IPS-11a (cell line): Measurements from ENCODE around the gene SLC13A4.
"Not testable (repeated sequence)": the region's sequence is repeated elsewhere in the genome, so short reads cannot be mapped to it uniquely, and the experiment has no call there.

Source experiments
- H3K4me3 ChIP-seq: one replicate; pipeline ENCODE4 v1.5.1; 2013; ENCODE audit warnings: low read depth, low read length, control low read depth

The SLC13A4 gene

GRCh38 chr7:135753616-135754413 is 25.8 kb upstream of the SLC13A4 start:
- H3K4me3 ChIP-seq = no peak overlapping the region

- H3K4me3 ChIP-seq = no peak within 1 kb of the TSS
Observed at GRCh38 chr7:135748770-135749169, 20.8 kb upstream of the SLC13A4 start, which contains the start of gene FAM180A. Gene FAM180A (minus strand): TSS chr7:135748813. CDS start chr7:135748580, 233 bp downstream.

DNA sequence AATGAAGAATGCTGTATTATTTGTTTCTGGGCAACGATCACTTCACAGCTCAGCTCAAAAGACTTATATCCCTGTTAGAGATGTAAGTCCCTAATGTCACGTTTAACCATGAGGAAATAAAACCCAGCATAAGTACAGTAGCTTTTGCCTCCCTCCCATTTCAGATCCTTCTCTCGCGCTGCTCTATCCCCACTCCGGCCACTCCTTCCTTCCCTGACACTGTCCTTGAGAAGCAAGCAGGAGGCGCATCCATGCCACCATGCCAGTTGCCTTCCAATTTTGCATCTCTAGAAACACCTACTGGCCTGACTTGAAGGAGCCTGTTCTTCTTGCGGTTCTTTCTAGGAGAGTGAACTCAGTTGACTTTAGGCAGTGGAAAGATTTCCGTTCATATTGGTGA is 19.4 kb upstream of the SLC13A4 start:
- no peak overlapping the region for H3K4me3 ChIP-seq

DNA sequence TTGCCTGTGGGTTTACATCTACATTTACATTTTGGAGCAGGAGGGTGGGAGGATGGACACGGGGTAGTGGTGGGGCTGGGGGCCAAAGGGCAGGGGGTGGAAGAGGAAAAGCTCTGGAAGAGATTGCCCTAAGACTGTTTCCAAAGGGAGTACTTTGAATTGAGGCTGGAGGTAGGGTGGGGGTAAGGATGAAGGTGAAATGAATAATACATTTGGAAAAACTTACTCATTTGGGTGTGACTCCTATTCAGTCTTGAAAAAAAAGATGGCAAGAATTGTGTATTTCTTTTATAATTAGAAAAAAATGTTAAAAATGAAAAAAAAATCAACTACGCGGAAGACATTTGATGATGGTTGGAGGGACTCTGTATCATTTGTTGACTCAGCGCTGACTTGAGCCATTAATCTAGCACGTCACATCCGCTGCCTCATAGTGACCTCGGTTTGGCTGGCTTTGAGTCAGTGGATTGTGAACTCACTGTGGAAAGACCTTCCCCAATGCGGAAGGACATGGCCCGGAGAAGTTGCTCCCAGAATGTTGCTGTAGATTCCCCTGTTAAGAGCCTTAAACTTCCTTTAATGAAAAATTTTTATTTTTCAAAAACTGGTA is 17.8 kb upstream of the SLC13A4 start:
- H3K4me3 ChIP-seq = no peak overlapping the region

DNA sequence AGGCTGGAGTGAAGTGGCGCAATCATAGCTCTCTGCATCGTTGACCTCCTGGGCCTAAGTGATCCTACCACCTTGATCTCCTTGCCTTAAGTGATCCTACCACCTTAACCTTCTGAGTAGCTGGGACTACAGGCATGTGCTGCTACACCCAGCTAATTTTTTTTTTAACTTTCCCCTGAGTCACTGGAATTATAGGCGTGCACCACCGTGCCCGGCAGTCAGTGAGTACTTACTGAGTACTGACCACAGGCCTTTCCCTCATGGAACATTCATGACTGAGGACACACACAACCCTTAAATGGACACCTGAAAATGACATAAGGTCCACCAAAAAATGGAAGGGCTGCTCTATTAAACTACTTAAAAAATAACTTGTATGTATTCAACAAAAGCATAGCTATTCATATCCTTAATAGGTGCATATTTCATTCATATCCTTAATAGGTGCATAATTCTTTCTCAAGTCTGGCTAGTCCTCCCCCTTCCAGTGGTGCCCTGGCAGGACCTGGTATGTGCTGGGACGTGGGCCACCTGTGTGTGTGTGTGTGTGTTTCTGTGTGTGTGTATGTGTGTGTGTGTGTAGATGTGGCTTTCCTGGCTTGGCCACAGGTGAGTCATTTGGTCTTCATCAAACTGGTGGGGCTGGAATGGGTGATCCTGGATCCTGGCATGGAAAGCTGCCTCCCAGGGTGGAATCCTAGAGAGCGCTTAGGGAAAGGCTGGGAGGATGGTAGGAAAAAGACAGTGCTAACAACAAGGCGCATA is 17.1 kb upstream of the SLC13A4 start:
- H3K4me3 ChIP-seq = no peak overlapping the region

- no peak overlapping the region for H3K4me3 ChIP-seq
Observed at GRCh38 chr7:135743907-135744731, 16.1 kb upstream of the SLC13A4 start.

GRCh38 chr7:135742371-135742770 is 14.4 kb upstream of the SLC13A4 start:
- no peak overlapping the region for H3K4me3 ChIP-seq

DNA sequence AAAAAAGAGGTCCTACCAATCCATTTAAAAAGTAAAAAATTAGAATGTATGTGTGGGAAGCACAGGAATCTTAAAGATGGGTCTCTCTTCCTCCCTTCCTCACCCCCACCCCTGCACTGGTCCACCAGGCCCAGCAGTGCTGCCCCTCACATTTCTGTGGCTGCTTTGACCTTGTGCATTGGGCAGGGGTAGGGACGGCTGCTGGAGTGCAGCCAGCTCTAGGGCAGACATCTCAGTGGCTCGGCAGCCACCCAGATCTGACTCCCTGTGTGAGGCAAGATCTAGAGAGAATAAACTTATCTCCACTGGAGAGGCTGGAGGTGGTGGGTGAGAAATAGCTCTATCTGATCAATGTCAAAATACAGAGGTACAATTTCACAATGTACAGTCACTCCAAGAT is 13.9 kb upstream of the SLC13A4 start:
- no peak overlapping the region for H3K4me3 ChIP-seq

DNA sequence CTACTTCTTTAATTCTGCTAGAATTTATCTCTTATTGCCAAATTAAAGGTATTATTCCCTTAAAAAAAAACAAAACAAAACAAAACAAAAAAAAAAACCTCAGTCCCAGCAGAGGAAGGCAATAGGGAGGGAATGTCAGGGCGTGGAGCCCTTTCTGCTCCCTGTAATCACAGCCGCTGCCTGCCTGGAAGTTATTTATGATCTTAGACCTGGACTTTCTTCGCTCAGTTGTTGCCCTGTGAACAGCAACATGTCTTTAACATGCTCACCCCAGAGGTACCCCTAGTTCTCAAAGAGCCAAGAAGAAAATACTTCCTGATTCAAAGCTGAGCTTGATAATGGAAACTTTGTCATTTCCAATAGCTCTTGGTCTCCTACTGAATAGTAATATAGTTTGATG is 12.9 kb upstream of the SLC13A4 start:
- H3K4me3 ChIP-seq = no peak overlapping the region

DNA sequence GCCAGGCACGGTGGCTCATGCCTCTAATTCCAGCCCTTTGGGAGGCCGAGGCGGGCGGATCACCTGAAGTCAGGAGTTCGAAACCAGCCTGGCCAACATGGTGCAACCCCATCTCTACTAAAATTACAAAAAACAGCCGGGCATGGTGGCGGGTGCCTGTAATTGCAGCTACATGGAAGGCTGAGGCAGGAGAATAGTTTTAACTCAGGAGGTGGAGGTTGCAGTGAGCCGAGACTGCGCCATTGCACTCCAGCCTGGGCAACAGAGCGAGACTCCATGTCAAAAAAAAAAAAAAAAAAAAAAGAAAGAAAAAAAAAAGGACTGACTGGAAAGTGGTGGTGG is 9.3 kb upstream of the SLC13A4 start:
- H3K4me3 ChIP-seq = not testable (repeated sequence)

GRCh38 chr7:135736586-135737305 is 8.8 kb upstream of the SLC13A4 start:
- H3K4me3 ChIP-seq = no peak overlapping the region

DNA sequence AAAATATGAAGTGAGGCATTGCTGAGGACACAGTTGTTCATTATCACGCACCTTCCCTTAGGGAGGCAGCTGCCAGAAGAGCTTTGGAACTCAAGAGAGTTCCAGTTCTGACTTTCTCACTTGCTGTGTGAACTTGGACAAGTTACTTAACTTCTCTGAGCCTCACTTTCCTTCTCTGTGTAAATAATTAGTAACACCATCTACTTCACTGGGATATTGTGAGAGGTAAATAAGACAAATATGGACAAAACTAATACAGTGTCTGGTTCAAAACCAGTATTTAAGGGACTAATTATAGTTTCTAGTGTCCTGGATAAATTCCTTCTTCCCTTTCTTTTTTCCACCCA is 6.3 kb upstream of the SLC13A4 start:
- H3K4me3 ChIP-seq = no peak overlapping the region

GRCh38 chr7:135733603-135734342 is 5.8 kb upstream of the SLC13A4 start:
- H3K4me3 ChIP-seq = no peak overlapping the region

DNA sequence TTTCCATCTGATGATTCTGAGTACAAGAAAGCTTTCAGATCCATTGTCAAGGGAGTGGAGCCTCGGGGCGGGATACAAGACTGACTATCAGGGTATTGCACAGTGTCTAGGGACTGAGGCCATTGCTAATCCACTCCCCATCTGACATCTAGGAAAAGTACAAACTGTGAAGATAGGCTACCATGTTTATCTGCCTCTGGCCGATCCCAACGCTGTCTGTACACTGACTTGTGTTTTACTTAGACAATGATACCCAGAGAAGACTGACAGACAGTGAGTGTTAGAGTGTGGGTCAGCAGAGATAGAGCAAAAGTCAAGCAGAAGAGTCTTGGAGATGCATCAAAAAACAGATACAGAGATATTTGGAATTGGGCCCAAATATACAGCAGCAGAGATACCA is 3.1 kb upstream of the SLC13A4 start:
- H3K4me3 ChIP-seq = no peak overlapping the region

DNA sequence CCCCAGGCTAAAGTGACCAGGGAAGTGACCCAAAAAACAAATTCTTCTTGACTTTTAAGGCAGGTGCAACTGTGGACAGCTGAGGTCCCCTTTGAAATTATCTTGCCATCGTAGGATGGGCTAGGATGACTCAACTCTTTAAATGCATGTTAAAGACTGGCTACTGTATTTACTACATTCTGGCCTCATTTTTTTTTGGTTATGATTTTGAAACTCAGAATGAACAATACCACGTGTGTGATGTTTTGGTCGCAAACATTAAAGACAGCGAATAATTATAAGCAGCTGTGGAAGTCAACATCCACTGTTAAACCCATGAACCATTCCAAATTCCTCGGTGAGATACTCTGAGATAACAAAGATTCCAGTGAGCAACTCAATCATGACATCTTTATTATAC is 1.2 kb upstream of the SLC13A4 start:
- H3K4me3 ChIP-seq = no peak overlapping the region

DNA sequence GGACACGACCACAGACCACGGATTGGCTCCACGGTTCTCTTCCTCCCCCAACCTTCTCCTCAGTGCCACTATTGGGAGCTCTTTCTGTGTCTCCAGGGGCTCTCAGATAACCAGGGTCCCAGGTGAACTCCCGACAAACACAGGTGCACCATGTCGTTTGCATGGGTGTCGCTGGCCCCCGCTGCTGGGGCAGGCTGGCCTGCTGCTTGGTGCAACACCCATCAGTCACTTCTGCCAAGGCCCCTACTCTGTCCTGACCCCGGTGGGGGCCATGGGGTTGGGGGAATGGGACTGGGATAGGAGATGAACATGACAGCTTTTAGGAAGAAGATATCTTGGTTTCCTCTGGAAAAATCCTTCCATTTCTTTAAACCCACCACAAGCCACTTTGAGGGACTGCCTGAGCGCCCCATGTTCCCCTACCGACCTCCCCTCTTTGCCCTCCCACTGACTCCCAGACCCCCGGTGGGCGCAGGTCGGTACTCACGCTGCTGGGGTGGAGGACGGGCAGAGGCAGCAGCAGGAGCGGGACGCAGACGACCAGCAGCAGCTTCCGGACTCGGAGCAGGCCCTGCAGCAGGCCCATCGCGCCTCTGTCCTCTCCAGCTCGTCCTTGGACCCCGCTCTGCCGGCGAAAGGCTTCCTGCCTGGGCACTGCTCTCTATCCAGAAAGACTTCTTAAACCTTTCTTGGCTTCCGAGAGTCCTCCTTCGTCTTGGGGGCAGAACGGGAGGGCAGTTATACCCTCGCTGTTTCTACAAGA is 894 bp downstream of the SLC13A4 start:
- H3K4me3 ChIP-seq = no peak overlapping the region

DNA sequence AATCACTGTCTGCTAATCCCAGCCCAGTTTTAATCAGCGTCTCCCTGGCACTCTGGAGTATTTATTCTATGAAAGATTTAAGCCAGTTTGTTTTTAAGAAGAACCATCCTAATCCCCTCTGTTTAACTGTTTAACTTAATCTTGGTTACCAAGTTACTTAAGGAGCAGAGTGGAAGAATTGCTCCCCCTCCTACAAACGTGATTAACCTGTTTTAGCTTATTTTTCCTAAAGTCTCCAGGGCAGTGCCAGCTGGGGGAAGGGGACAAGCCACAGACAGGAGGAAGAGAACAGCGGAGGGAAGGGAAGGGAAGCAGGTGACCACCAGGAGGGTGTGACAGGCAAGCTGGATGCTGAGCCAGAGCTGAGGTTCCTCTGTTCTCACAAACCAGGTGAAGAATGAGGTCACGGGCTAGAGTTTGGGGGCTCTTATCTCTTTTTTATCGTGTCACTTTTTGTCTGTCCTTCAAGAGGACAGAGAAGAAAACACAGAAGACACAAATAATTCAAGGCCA is 1.7 kb downstream of the SLC13A4 start:
- no peak overlapping the region for H3K4me3 ChIP-seq

DNA sequence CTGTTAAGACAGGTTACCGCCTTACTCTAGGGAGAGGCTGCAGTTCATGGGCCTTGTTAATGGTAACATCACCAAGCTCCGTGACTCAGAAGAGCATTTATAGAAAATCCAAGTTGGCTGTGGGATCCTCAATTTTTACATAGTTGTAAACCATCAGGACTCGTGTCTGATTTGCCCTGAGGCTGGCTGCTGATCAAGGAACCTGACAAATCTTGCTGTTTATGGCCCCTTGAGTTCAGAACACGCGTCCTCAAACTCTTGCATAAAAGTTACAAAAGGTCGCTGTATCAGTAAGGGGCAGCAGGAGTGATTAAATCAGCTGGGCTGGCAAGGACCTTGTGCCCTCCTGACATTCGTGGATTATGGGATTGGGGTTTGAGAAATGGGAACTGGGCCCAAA is 4.6 kb downstream of the SLC13A4 start:
- H3K4me3 ChIP-seq = no peak overlapping the region
